ENCODE data around the gene TMEM201. TPM values are rescaled to one million over a fixed set of nuclear protein-coding genes. Genes with fewer than 3 reads are reported as not detected.
A peak's percentile ranks its signal among the peaks of the same experiment; 100 is the strongest.

The TMEM201 gene
- total RNA-seq, 1 experiment from 2014 or later: 30.4 TPM

DNA sequence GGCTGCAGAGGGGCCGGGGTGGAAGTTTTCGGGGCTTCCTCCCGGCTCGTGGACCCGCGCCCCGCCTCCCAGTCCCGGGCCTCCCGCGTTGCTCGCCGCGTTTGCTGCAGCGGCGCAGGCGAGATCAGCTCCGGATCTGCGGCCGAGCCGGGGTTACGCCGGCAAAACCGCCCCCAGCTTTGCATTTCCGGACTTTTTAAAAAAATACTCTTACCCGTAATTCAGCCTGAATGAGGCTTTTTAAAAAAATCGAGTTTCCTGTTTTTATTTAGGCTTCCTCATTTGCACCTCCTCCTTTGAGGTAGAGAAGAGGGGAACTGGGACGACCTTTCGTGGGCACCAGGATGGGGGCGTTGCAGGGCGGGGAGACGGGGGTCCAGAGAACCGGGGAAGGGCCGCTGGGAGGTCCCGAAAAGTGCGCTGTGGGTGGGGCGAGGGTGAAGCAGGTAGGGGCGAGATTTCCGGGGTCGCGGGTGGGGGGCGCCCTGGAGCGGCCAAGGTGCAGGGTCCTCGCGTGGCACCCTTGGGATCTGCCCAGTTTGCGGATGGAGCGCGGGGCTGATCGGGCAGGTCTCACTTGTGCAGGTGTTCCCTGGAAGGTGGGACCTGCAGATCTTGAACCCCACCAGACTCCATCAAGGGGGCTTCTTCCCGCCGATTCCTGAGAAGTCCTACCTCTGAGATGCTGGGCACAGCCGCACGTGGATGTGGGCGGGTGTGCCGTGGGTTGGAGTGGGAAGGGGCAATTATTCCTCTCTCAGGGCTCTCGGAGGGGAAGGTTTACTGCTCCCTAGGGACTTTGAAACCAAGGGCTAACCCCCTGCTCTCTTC lies 63.9 kb downstream of the TMEM201 start:
- TF ChIP-seq, protein P1, sequence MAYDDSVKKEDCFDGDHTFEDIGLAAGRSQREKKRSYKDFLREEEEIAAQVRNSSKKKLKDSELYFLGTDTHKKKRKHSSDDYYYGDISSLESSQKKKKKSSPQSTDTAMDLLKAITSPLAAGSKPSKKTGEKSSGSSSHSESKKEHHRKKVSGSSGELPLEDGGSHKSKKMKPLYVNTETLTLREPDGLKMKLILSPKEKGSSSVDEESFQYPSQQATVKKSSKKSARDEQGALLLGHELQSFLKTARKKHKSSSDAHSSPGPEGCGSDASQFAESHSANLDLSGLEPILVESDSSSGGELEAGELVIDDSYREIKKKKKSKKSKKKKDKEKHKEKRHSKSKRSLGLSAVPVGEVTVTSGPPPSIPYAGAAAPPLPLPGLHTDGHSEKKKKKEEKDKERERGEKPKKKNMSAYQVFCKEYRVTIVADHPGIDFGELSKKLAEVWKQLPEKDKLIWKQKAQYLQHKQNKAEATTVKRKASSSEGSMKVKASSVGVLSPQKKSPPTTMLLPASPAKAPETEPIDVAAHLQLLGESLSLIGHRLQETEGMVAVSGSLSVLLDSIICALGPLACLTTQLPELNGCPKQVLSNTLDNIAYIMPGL (CRISPR knock-in tag; IDR thresholded peaks at IDR 0.05): peak; percentile 17; the same call in 1 of the 2 replicates
- TF ChIP-seq, protein P2, sequence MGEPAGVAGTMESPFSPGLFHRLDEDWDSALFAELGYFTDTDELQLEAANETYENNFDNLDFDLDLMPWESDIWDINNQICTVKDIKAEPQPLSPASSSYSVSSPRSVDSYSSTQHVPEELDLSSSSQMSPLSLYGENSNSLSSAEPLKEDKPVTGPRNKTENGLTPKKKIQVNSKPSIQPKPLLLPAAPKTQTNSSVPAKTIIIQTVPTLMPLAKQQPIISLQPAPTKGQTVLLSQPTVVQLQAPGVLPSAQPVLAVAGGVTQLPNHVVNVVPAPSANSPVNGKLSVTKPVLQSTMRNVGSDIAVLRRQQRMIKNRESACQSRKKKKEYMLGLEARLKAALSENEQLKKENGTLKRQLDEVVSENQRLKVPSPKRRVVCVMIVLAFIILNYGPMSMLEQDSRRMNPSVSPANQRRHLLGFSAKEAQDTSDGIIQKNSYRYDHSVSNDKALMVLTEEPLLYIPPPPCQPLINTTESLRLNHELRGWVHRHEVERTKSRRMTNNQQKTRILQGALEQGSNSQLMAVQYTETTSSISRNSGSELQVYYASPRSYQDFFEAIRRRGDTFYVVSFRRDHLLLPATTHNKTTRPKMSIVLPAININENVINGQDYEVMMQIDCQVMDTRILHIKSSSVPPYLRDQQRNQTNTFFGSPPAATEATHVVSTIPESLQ (CRISPR knock-in tag; IDR thresholded peaks at IDR 0.05): no peak
- TF ChIP-seq, protein P3, sequence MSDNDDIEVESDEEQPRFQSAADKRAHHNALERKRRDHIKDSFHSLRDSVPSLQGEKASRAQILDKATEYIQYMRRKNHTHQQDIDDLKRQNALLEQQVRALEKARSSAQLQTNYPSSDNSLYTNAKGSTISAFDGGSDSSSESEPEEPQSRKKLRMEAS (CRISPR knock-in tag; IDR thresholded peaks at IDR 0.05): 0 out of 2 replicates have a peak, but pooled peaks have one; percentile 4
- TF ChIP-seq, protein P4, sequence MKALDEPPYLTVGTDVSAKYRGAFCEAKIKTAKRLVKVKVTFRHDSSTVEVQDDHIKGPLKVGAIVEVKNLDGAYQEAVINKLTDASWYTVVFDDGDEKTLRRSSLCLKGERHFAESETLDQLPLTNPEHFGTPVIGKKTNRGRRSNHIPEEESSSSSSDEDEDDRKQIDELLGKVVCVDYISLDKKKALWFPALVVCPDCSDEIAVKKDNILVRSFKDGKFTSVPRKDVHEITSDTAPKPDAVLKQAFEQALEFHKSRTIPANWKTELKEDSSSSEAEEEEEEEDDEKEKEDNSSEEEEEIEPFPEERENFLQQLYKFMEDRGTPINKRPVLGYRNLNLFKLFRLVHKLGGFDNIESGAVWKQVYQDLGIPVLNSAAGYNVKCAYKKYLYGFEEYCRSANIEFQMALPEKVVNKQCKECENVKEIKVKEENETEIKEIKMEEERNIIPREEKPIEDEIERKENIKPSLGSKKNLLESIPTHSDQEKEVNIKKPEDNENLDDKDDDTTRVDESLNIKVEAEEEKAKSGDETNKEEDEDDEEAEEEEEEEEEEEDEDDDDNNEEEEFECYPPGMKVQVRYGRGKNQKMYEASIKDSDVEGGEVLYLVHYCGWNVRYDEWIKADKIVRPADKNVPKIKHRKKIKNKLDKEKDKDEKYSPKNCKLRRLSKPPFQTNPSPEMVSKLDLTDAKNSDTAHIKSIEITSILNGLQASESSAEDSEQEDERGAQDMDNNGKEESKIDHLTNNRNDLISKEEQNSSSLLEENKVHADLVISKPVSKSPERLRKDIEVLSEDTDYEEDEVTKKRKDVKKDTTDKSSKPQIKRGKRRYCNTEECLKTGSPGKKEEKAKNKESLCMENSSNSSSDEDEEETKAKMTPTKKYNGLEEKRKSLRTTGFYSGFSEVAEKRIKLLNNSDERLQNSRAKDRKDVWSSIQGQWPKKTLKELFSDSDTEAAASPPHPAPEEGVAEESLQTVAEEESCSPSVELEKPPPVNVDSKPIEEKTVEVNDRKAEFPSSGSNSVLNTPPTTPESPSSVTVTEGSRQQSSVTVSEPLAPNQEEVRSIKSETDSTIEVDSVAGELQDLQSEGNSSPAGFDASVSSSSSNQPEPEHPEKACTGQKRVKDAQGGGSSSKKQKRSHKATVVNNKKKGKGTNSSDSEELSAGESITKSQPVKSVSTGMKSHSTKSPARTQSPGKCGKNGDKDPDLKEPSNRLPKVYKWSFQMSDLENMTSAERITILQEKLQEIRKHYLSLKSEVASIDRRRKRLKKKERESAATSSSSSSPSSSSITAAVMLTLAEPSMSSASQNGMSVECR (CRISPR knock-in tag; IDR thresholded peaks at IDR 0.05; ENCODE audit: borderline replicate concordance): no peak
- TF ChIP-seq RELA (CRISPR knock-in tag; IDR thresholded peaks at IDR 0.05; ENCODE audit: borderline replicate concordance) (no peak), SMAD4 (CRISPR knock-in tag; IDR thresholded peaks at IDR 0.05) (no peak)
- TF ChIP-seq, protein P5, sequence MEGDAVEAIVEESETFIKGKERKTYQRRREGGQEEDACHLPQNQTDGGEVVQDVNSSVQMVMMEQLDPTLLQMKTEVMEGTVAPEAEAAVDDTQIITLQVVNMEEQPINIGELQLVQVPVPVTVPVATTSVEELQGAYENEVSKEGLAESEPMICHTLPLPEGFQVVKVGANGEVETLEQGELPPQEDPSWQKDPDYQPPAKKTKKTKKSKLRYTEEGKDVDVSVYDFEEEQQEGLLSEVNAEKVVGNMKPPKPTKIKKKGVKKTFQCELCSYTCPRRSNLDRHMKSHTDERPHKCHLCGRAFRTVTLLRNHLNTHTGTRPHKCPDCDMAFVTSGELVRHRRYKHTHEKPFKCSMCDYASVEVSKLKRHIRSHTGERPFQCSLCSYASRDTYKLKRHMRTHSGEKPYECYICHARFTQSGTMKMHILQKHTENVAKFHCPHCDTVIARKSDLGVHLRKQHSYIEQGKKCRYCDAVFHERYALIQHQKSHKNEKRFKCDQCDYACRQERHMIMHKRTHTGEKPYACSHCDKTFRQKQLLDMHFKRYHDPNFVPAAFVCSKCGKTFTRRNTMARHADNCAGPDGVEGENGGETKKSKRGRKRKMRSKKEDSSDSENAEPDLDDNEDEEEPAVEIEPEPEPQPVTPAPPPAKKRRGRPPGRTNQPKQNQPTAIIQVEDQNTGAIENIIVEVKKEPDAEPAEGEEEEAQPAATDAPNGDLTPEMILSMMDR (IDR thresholded peaks at IDR 0.05): no peak
- Mint-ChIP-seq H3K27me3 (ENCODE audit: low read depth) (peaks cover 58% of the 10 kb centered on the region), H3K4me1 (peaks cover 7% of the 10 kb centered on the region), H3K4me3 (peak overlapping the region; percentile 72), H3K9me3 (no peaks in the 10 kb centered on the region), H3K27ac (no peak overlapping the region), H3K36me3 (no peaks in the 10 kb centered on the region)
- ATAC-seq (peak; percentile 11; the same call in 1 of the 2 replicates), DNase-seq (ENCODE audit: low spot score) (peak; percentile 31)
- ChIA-PET CTCF (interaction anchor here (0.5 to 3.0 kb wide), 12 partner anchors 12 to 162 kb away, joined by 3 to 24 read pairs (median 4); no protein-coding TSS in a partner anchor), POLR2A (no interaction called here)

DNA sequence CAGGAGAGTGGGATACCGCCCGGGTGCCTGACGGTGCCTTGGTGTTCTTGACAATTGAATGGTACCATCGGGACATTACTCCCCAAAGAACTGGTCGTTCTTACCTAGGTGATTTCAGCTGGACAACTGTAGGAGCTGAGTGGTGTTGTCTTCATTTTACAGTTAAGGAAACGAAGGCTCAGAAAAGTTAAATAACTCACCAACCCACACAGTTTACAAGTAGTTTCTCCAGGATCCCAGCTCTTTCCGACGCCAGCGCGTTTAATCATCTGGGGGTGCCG lies 64.4 kb downstream of the TMEM201 start:
- no peak for DNase-seq (ENCODE audit: low spot score)
- Mint-ChIP-seq H3K27ac (no peak overlapping the region), H3K27me3 (ENCODE audit: low read depth) (peaks cover 58% of the 10 kb centered on the region), H3K4me3 (peak overlapping the region; percentile 72), H3K36me3 (no peaks in the 10 kb centered on the region), H3K4me1 (peaks cover 10% of the 10 kb centered on the region), H3K9me3 (no peaks in the 10 kb centered on the region)
- ChIA-PET CTCF (interaction anchor here (1.2 to 2.7 kb wide), 3 partner anchors 12 to 38 kb away, joined by 3 to 7 read pairs (median 4); no protein-coding TSS in a partner anchor), POLR2A (no interaction called here)
- ATAC-seq: no peak
- TF ChIP-seq ZNF416 (CRISPR knock-in tag; IDR thresholded peaks at IDR 0.05) (no peak), GABPB1 (CRISPR knock-in tag; IDR thresholded peaks at IDR 0.05) (no peak), TP53 (CRISPR knock-in tag; IDR thresholded peaks at IDR 0.05) (no peak), FOXJ3 (CRISPR knock-in tag; IDR thresholded peaks at IDR 0.05; ENCODE audit: borderline replicate concordance) (no peak), FOXK1 (CRISPR knock-in tag; IDR thresholded peaks at IDR 0.05) (no peak), SOX15 (CRISPR knock-in tag; IDR thresholded peaks at IDR 0.05) (no peak)
- TF ChIP-seq, protein P1 (CRISPR knock-in tag; IDR thresholded peaks at IDR 0.05): no peak
- TF ChIP-seq, protein P6, sequence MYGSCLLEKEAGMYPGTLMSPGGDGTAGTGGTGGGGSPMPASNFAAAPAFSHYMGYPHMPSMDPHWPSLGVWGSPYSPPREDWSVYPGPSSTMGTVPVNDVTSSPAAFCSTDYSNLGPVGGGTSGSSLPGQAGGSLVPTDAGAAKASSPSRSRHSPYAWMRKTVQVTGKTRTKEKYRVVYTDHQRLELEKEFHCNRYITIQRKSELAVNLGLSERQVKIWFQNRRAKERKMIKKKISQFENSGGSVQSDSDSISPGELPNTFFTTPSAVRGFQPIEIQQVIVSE (CRISPR knock-in tag; IDR thresholded peaks at IDR 0.05; ENCODE audit: borderline replicate concordance): no peak
- TF ChIP-seq, protein P7, sequence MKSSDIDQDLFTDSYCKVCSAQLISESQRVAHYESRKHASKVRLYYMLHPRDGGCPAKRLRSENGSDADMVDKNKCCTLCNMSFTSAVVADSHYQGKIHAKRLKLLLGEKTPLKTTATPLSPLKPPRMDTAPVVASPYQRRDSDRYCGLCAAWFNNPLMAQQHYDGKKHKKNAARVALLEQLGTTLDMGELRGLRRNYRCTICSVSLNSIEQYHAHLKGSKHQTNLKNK (CRISPR knock-in tag; IDR thresholded peaks at IDR 0.05): no peak

Measured in WTC11 (cell line).